Panc1 (cell line): Measurements from ENCODE around the gene PRELID3B. TPM values are rescaled to one million over a fixed set of nuclear protein-coding genes. Genes with fewer than 3 reads are reported as not detected.
A peak's percentile ranks its signal among the peaks of the same experiment; 100 is the strongest.

Experiments
- ATAC-seq: fragments of 200-7000 bp; cut with Tn5 transposase; 2 replicates; pipeline ENCODE4 v1.9.1; 2020; ENCODE audit warnings: mild to moderate bottlenecking, moderate library complexity
- BruUV-seq: library from RNA; stranded (reverse); fragments of 400-500 nt; replicated peaks from 2 replicates; lab custom pipeline; 2021; lab: Mats Ljungman, UMichigan
- CTCF ChIA-PET: fragments of 300-600 bp; sonication (Branson Sonifier 250); formaldehyde crosslinking; loops from one replicate; lab custom pipeline; 2022; ENCODE audit warnings: antibody characterized with exemption; lab: Charles Lee
- POLR2A ChIA-PET: fragments of 300-600 bp; sonication (Branson Sonifier 250); formaldehyde crosslinking; loops from one replicate; lab custom pipeline; 2022; ENCODE audit warnings: antibody characterized with exemption; lab: Charles Lee
- DNase-seq: peaks from one replicate; pipeline ENCODE4 v3.0.0-alpha.2; 2010; ENCODE audit warnings: low read depth, low spot score
- H3K27ac ChIP-seq: 2 replicates; pipeline ENCODE4 v1.5.1; 2011; ENCODE audit warnings: mild to moderate bottlenecking, low read length, inconsistent platforms
- H3K27me3 ChIP-seq: fragments of 200-500 bp; sonication (Bioruptor generic); 2 replicates; pipeline ENCODE4 v1.6.0; 2014; ENCODE audit warnings: low read length, inconsistent platforms; ENCODE audit not compliant: control insufficient read depth, insufficient read depth
- H3K36me3 ChIP-seq: fragments of 200-500 bp; sonication (Bioruptor generic); 2 replicates; pipeline ENCODE4 v1.5.1; 2014; ENCODE audit warnings: inconsistent platforms, mild to moderate bottlenecking, low read length, moderate library complexity; ENCODE audit not compliant: control insufficient read depth, insufficient read depth
- H3K4me1 ChIP-seq: 2 replicates; pipeline ENCODE4 v1.5.1; 2011; ENCODE audit warnings: inconsistent platforms, mild to moderate bottlenecking, low read length, moderate library complexity; ENCODE audit not compliant: control insufficient read depth, insufficient read depth
- H3K4me3 ChIP-seq, 2 experiments: 2 replicates each; pipeline ENCODE4 v1.5.1; 2011 to 2012; ENCODE audit warnings: low read depth in 2 of 2, low read length in 2 of 2, mild to moderate bottlenecking in 2 of 2, inconsistent platforms in 1 of 2, moderate library complexity in 1 of 2
- H3K9me3 ChIP-seq: fragments of 200-500 bp; sonication (Bioruptor generic); 2 replicates; pipeline ENCODE4 v1.5.1; 2014; ENCODE audit warnings: low read depth, mild to moderate bottlenecking, inconsistent platforms, low read length, moderate library complexity; ENCODE audit not compliant: control insufficient read depth, insufficient read depth
- POLR2AphosphoS5 ChIP-seq: IDR thresholded peaks from 2 replicates; pipeline ENCODE4 v1.6.1; 2012; ENCODE audit warnings: mild to moderate bottlenecking, low read depth, low read length, moderate library complexity
- SIN3A ChIP-seq: IDR thresholded peaks from 2 replicates; pipeline ENCODE4 v1.6.1; 2012; ENCODE audit warnings: low read depth, mild to moderate bottlenecking, low read length, moderate library complexity, borderline replicate concordance; ENCODE audit not compliant: insufficient read depth
- TCF7L2 ChIP-seq: IDR thresholded peaks from 2 replicates; pipeline ENCODE4 v1.6.1; 2011; ENCODE audit warnings: mild to moderate bottlenecking, low read depth, low read length, inconsistent platforms
- in situ Hi-C: cut with HindIII; loops from 2 replicates; pipeline ENCODE4 v1.10.0; 2016; ENCODE audit warnings: low sequenced_read_pairs, low pct_unique_long_range_greater_than_20kb
- intact Hi-C: fragments of 100-400 bp; cut with micrococcal nuclease; formaldehyde crosslinking; loops from one replicate; pipeline ENCODE4 v1.10.0; 2022; ENCODE audit not compliant: unreplicated experiment
- total RNA-seq: library from RNA; stranded (reverse); gene quantifications from one replicate; pipeline ENCODE4 v1.2.1, GENCODE V29; 2021; ENCODE audit not compliant: unreplicated experiment
- TF ChIP-seq, protein P1 (sequence below): fragments of 450-650 bp; IDR thresholded peaks from 2 replicates; pipeline ENCODE4 v1.5.1; 2017; ENCODE audit warnings: mild to moderate bottlenecking
- TF ChIP-seq, protein P2 (sequence below), 2 experiments: IDR thresholded peaks; 2 replicates each; pipeline ENCODE4 v1.6.1; 2011 to 2012; ENCODE audit warnings: low read depth in 2 of 2, control low read depth in 1 of 2, low read length in 1 of 2, mild to moderate bottlenecking in 1 of 2, moderate library complexity in 1 of 2; ENCODE audit not compliant: insufficient read depth in 1 of 2

Gene PRELID3B
- total RNA-seq, 1 experiment from 2014 or later = 131 TPM

DNA sequence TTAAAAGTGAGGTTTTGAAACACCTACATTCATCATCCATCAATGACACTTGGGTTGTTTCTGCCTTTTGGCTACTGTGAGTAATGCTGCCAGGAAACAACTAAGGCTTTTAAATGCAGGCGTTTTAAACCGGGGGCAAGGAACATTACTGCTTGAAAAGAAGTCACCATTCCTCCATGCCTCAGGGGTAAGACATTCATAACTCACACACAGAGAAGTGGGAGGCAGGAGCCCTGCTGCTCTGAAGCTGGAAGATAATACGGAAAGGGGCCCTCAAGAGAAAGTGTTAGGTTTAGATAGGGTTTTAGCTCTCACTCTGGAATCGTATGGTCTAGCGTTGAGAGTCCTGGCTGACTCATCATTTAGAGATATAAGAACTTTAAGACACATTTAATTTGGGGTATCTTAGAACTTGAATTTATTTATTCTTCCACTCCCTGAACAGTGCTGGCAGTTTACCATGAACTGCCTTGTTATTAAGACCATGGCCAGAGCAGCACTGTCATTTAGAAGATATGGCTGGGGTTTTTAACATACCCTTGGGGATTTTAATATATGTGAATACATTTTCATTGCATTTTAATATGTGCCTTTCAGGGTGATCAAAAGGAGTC is 21.5 kb downstream of the PRELID3B start:
- ChIA-PET CTCF (interaction anchor here (0.7 kb wide), 1 partner anchor 104 kb away, joined by 3 read pairs; no protein-coding TSS in a partner anchor), POLR2A (no interaction called here)
- Histone ChIP-seq H3K9me3 (no peaks in the 10 kb centered on the region), H3K36me3 (peaks cover 11% of the 10 kb centered on the region), H3K27me3 (no peaks in the 10 kb centered on the region), H3K27ac (no peak overlapping the region), H3K4me3 (no peak overlapping the region), H3K4me1 (no peaks in the 10 kb centered on the region)
- DNase-seq = no peak
- TF ChIP-seq TCF7L2 (no peak), POLR2AphosphoS5 (no peak), SIN3A (no peak)
- TF ChIP-seq, protein P1, sequence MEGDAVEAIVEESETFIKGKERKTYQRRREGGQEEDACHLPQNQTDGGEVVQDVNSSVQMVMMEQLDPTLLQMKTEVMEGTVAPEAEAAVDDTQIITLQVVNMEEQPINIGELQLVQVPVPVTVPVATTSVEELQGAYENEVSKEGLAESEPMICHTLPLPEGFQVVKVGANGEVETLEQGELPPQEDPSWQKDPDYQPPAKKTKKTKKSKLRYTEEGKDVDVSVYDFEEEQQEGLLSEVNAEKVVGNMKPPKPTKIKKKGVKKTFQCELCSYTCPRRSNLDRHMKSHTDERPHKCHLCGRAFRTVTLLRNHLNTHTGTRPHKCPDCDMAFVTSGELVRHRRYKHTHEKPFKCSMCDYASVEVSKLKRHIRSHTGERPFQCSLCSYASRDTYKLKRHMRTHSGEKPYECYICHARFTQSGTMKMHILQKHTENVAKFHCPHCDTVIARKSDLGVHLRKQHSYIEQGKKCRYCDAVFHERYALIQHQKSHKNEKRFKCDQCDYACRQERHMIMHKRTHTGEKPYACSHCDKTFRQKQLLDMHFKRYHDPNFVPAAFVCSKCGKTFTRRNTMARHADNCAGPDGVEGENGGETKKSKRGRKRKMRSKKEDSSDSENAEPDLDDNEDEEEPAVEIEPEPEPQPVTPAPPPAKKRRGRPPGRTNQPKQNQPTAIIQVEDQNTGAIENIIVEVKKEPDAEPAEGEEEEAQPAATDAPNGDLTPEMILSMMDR = no peak
- TF ChIP-seq, protein P2, sequence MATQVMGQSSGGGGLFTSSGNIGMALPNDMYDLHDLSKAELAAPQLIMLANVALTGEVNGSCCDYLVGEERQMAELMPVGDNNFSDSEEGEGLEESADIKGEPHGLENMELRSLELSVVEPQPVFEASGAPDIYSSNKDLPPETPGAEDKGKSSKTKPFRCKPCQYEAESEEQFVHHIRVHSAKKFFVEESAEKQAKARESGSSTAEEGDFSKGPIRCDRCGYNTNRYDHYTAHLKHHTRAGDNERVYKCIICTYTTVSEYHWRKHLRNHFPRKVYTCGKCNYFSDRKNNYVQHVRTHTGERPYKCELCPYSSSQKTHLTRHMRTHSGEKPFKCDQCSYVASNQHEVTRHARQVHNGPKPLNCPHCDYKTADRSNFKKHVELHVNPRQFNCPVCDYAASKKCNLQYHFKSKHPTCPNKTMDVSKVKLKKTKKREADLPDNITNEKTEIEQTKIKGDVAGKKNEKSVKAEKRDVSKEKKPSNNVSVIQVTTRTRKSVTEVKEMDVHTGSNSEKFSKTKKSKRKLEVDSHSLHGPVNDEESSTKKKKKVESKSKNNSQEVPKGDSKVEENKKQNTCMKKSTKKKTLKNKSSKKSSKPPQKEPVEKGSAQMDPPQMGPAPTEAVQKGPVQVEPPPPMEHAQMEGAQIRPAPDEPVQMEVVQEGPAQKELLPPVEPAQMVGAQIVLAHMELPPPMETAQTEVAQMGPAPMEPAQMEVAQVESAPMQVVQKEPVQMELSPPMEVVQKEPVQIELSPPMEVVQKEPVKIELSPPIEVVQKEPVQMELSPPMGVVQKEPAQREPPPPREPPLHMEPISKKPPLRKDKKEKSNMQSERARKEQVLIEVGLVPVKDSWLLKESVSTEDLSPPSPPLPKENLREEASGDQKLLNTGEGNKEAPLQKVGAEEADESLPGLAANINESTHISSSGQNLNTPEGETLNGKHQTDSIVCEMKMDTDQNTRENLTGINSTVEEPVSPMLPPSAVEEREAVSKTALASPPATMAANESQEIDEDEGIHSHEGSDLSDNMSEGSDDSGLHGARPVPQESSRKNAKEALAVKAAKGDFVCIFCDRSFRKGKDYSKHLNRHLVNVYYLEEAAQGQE (IDR thresholded peaks at IDR 0.05; ENCODE audit: insufficient read depth in 1 of 2, low read depth in 2 of 2, low read length in 1 of 2) = no peak
- in situ Hi-C loops (no loop called here), intact Hi-C loops (no loop called here)
- peak; percentile 24; the same call in 1 of the 2 replicates for ATAC-seq
- BruUV-seq = no TSS peak

DNA sequence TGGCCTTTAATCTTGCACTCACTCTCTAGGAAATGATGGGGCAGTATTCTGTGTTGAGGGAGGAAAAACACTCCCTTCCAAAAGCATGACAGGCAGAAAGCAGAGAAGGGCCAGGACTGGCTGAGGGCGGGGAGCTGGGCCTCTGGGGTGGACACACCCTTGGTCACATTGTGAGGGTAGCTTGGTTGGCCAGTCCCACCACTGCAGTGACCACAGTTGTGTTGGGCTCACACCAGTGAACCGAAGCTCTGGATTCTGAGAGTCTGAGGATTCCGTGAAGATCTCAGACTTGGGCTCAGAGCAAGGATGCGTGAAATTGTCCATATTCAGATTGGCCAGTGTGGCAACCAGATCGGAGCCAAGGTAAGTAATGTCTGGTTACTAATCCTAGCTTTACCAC is 23.4 kb downstream of the PRELID3B start, which contains the start of gene TUBB1:
Gene TUBB1, plus strand, starts transcription at position 213 of the 400 bp plus-strand sequence. Its CDS starts 94 bp downstream, at position 307.
- Histone ChIP-seq H3K4me3 (no peak within 1 kb of the TSS), H3K4me1 (no peaks in the 10 kb centered on the region), H3K9me3 (no peaks in the 10 kb centered on the region), H3K27ac (no peak within 1 kb of the TSS), H3K27me3 (no peaks in the 10 kb centered on the region), H3K36me3 (no peaks in the 10 kb centered on the region)
- TF ChIP-seq TCF7L2 (no peak), POLR2AphosphoS5 (no peak), SIN3A (no peak)
- TF ChIP-seq, protein P1 = no peak
- TF ChIP-seq, protein P2 (IDR thresholded peaks at IDR 0.05; ENCODE audit: insufficient read depth in 1 of 2, low read depth in 2 of 2, low read length in 1 of 2) = no peak
- ATAC-seq = no peak
- intact Hi-C loops (no loop called here), in situ Hi-C loops (no loop called here)
- no peak for DNase-seq
- no TSS peak for BruUV-seq
- POLR2A ChIA-PET = no interaction called here
- CTCF ChIA-PET = no interaction called here
